Urinary bladder (tissue), 4 donors: Measurements from ENCODE around the gene KAT6B. TPM values are rescaled to one million over a fixed set of nuclear protein-coding genes. Genes with fewer than 3 reads are reported as not detected.

ENCODE experiments used
- DNase-seq: peaks from one replicate; pipeline ENCODE4 v3.0.0-alpha.2; 2015; ENCODE audit errors: extremely low spot score
- H3K27ac ChIP-seq: one replicate; pipeline ENCODE4 v1.5.1; 2013; ENCODE audit warnings: low read depth, mild to moderate bottlenecking, moderate library complexity
- H3K36me3 ChIP-seq: one replicate; pipeline ENCODE4 v1.6.1; 2013; ENCODE audit warnings: mild to moderate bottlenecking, moderate library complexity; ENCODE audit not compliant: insufficient read depth
- H3K4me1 ChIP-seq: one replicate; pipeline ENCODE4 v1.6.1; 2013; ENCODE audit warnings: mild to moderate bottlenecking, moderate library complexity; ENCODE audit not compliant: insufficient read depth
- H3K4me3 ChIP-seq: one replicate; pipeline ENCODE4 v1.5.1; 2013; ENCODE audit warnings: low read depth, low read length
- WGBS: extraction: QIAGEN DNeasy Blood & Tissue Kit; methylation state at CpG from one replicate; pipeline ENCODE4 v1.1.7; 2013; 5-methylcytosine and 5-hydroxymethylcytosine counted together
- polyA plus RNA-seq: library from polyadenylated mRNA; stranded (reverse); fragments of 200-250 nt; gene quantifications from one replicate; pipeline ENCODE4 v1.2.3, GENCODE V29; 2013
- total RNA-seq: library from RNA; depleted of rRNA; stranded (reverse); fragments of >200 nt; gene quantifications from one replicate; pipeline ENCODE4 v1.2.3, GENCODE V29; 2014
- donor health status: healthy with polysubstance abuse.
- donor health status: healthy.

Gene KAT6B
- total and polyA plus RNA-seq, 2 donors = 14.7 to 127 TPM

GRCh38 chr10:74977913-74978847, 151.8 kb downstream of the KAT6B start:
- H3K27ac ChIP-seq = no peak overlapping the region
- H3K36me3 ChIP-seq = peaks cover 6% of the 10 kb centered on the region
- 91% methylated on average over 8 of the region's 8 CpGs for WGBS
- DNase-seq = no peak
- H3K4me3 ChIP-seq = no peak overlapping the region
- no peaks in the 10 kb centered on the region for H3K4me1 ChIP-seq

GRCh38 chr10:74981831-74982633, 155.6 kb downstream of the KAT6B start:
- Histone ChIP-seq H3K36me3 (peaks cover 1% of the 10 kb centered on the region), H3K4me3 (no peak overlapping the region), H3K27ac (no peak overlapping the region), H3K4me1 (no peaks in the 10 kb centered on the region)
- no peak for DNase-seq
- 96% methylated on average over 5 of the region's 5 CpGs for WGBS

- no peak for DNase-seq
- Histone ChIP-seq H3K27ac (no peak overlapping the region), H3K4me1 (no peaks in the 10 kb centered on the region), H3K36me3 (no peaks in the 10 kb centered on the region), H3K4me3 (no peak overlapping the region)
- WGBS = 89% methylated on average over 2 of the region's 2 CpGs
Observed at GRCh38 chr10:74982634-74982982, 156.2 kb downstream of the KAT6B start.

GRCh38 chr10:74983383-74983782, 157.0 kb downstream of the KAT6B start:
- DNase-seq = no peak
- Histone ChIP-seq H3K27ac (no peak overlapping the region), H3K4me1 (no peaks in the 10 kb centered on the region), H3K4me3 (no peak overlapping the region), H3K36me3 (no peaks in the 10 kb centered on the region)
- 68% methylated on average over 2 of the region's 2 CpGs for WGBS

- Histone ChIP-seq H3K36me3 (no peaks in the 10 kb centered on the region), H3K4me1 (no peaks in the 10 kb centered on the region), H3K4me3 (no peak overlapping the region), H3K27ac (no peak overlapping the region)
- DNase-seq = no peak
- 71% methylated on average over 4 of the region's 4 CpGs for WGBS
Observed at GRCh38 chr10:74987339-74988053, 161.1 kb downstream of the KAT6B start.

- Histone ChIP-seq H3K36me3 (no peaks in the 10 kb centered on the region), H3K4me3 (no peak overlapping the region), H3K4me1 (no peaks in the 10 kb centered on the region), H3K27ac (no peak overlapping the region)
- 43% methylated on average over 2 of the region's 2 CpGs for WGBS
- no peak for DNase-seq
Observed at GRCh38 chr10:74988054-74988775, 161.8 kb downstream of the KAT6B start.

GRCh38 chr10:74988832-74989561, 162.6 kb downstream of the KAT6B start:
- H3K36me3 ChIP-seq = no peaks in the 10 kb centered on the region
- H3K27ac ChIP-seq = no peak overlapping the region
- no peaks in the 10 kb centered on the region for H3K4me1 ChIP-seq
- H3K4me3 ChIP-seq = no peak overlapping the region
- DNase-seq = no peak
- 45% methylated on average over 5 of the region's 5 CpGs for WGBS

DNA sequence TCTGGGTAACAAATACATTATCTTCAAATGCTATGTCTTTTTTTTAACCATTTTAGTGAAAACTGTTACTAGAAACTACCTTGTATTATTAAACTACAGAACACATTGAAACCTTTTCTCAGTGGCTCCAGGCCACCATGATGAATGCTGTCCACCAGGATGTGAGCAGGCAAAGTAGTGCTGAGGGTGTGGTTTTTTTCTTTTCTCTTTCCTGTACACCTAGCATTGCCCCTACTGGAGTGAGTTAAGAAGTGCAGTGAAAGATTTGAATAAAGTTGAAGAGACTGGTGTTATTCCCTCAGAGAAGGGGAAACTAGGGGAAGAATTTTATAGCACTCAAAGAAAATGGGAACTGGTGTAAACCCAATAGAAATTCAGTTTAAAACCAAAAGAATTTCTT, 165.0 kb downstream of the KAT6B start:
- Histone ChIP-seq H3K27ac (no peak overlapping the region), H3K4me1 (no peaks in the 10 kb centered on the region), H3K4me3 (no peak overlapping the region), H3K36me3 (no peaks in the 10 kb centered on the region)
- no peak for DNase-seq

GRCh38 chr10:74992068-74992467, 165.7 kb downstream of the KAT6B start:
- WGBS = 99% methylated on average over 3 of the region's 3 CpGs
- H3K4me1 ChIP-seq = no peaks in the 10 kb centered on the region
- H3K27ac ChIP-seq = no peak overlapping the region
- H3K36me3 ChIP-seq = no peaks in the 10 kb centered on the region
- DNase-seq = no peak
- H3K4me3 ChIP-seq = no peak overlapping the region

- no peak for DNase-seq
- H3K27ac ChIP-seq = no peak overlapping the region
- H3K36me3 ChIP-seq = no peaks in the 10 kb centered on the region
- 91% methylated on average over 3 of the region's 3 CpGs for WGBS
- H3K4me3 ChIP-seq = no peak overlapping the region
- H3K4me1 ChIP-seq = no peaks in the 10 kb centered on the region
Observed at GRCh38 chr10:74993649-74994048, 167.2 kb downstream of the KAT6B start.

- DNase-seq = no peak
- 95% methylated on average over 3 of the region's 3 CpGs for WGBS
- no peak overlapping the region for H3K4me3 ChIP-seq
- H3K27ac ChIP-seq = no peak overlapping the region
- no peaks in the 10 kb centered on the region for H3K4me1 ChIP-seq
- no peaks in the 10 kb centered on the region for H3K36me3 ChIP-seq
Observed at GRCh38 chr10:74994854-74995253, 168.5 kb downstream of the KAT6B start.

- WGBS = 95% methylated on average over 4 of the region's 4 CpGs
- H3K4me3 ChIP-seq = no peak overlapping the region
- no peaks in the 10 kb centered on the region for H3K4me1 ChIP-seq
- H3K36me3 ChIP-seq = no peaks in the 10 kb centered on the region
- no peak for DNase-seq
- H3K27ac ChIP-seq = no peak overlapping the region
Observed at GRCh38 chr10:74995806-74996205, 169.4 kb downstream of the KAT6B start.
